SJCRH30 (cell line): ENCODE measurements around the gene POU3F2. TPM values are rescaled to one million over a fixed set of nuclear protein-coding genes. Genes with fewer than 3 reads are reported as not detected.

ENCODE experiments used
- DNase-seq, 2 experiments: peaks; one replicate each; pipeline ENCODE4 v3.0.0-alpha.2; 2015 to 2020
- H3K27ac ChIP-seq: fragments of 250-450 bp; sonication (Bioruptor Pico); 2 replicates; pipeline ENCODE4 v1.5.1; 2020; ENCODE audit warnings: mild to moderate bottlenecking, moderate library complexity
- H3K27me3 ChIP-seq: fragments of 250-450 bp; sonication (Bioruptor Pico); 2 replicates; pipeline ENCODE4 v1.5.1; 2020; ENCODE audit warnings: mild to moderate bottlenecking, moderate library complexity
- H3K36me3 ChIP-seq: fragments of 250-450 bp; sonication (Bioruptor Pico); 2 replicates; pipeline ENCODE4 v1.5.1; 2020; ENCODE audit warnings: mild to moderate bottlenecking, moderate library complexity
- H3K4me1 ChIP-seq: fragments of 250-450 bp; sonication (Bioruptor Pico); 2 replicates; pipeline ENCODE4 v1.5.1; 2020; ENCODE audit warnings: mild to moderate bottlenecking, moderate library complexity
- H3K4me3 ChIP-seq: fragments of 250-450 bp; sonication (Bioruptor Pico); 2 replicates; pipeline ENCODE4 v1.5.1; 2020; ENCODE audit warnings: mild to moderate bottlenecking, moderate library complexity
- H3K9me3 ChIP-seq: fragments of 250-450 bp; sonication (Bioruptor Pico); replicated peaks from 2 replicates; pipeline ENCODE4 v1.5.1; 2020; ENCODE audit warnings: mild to moderate bottlenecking, moderate library complexity
- total RNA-seq: library from RNA; depleted of rRNA; stranded (reverse); fragments of >200 nt; shearing (Covaris generic); gene quantifications from 2 replicates; pipeline ENCODE4 v1.2.3, GENCODE V29; 2014; rRNA removed

The POU3F2 gene
- 0.25 and 0.26 TPM in 2 replicates for total RNA-seq

DNA sequence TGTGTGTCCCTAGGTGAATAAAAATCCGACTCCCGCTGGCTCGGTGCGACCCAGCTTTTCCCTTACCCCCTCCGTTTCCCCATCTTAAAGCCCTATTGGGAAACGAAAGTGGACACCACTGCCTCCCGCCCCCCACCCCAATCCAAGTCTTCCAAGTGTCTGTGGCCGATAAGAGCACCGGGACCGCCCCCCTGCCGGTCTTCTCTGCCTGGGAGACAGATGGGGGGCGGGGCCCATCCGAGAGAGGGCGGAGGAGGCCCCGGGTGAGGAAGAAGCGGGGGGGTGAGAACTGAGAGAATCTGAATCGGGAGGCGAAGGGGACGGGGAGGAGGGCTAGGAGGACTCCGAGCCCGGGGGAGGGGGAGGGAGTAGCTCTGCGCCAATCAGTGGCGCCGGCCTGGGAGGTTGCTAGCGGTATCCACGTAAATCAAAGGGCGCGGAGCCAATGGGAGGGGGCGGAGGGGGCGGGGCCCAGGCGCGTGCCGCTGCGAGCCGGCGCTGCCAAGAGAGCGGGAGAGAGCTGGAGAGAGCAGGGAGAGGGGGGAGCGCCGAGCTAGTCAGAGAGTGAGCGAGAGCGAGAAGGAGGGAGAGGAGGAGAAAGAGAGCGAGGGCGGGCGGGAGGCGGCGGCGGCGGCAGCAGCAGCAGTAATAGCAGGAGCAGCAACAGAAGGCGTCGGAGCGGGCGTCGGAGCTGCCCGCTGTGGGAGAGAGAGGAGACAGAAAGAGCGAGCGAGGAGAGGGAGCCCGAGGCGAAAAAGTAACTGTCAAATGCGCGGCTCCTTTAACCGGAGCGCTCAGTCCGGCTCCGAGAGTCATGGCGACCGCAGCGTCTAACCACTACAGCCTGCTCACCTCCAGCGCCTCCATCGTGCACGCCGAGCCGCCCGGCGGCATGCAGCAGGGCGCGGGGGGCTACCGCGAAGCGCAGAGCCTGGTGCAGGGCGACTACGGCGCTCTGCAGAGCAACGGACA is at the start of gene POU3F2:
Gene POU3F2 (plus strand): TSS at position 515 of the 972 bp plus-strand sequence. CDS start 300 bp downstream, at position 815.
- peak within 1 kb of the TSS; percentile 61 for H3K4me3 ChIP-seq
- peaks cover 8% of the 10 kb centered on the region; the same call in 1 of the 2 replicates for H3K4me1 ChIP-seq
- DNase-seq: peak; percentile 94 to 95
- H3K27ac ChIP-seq: no peak within 1 kb of the TSS
- peaks cover 19% of the 10 kb centered on the region for H3K27me3 ChIP-seq
- no peaks in the 10 kb centered on the region for H3K36me3 ChIP-seq
- H3K9me3 ChIP-seq: no peaks in the 10 kb centered on the region

- no peaks in the 10 kb centered on the region for H3K36me3 ChIP-seq
- peak overlapping the region; percentile 31 for H3K27ac ChIP-seq
- peaks cover 4% of the 10 kb centered on the region; the same call in 1 of the 2 replicates for H3K4me1 ChIP-seq
- DNase-seq: peak; percentile 73 to 90
- no peaks in the 10 kb centered on the region for H3K9me3 ChIP-seq
- no peaks in the 10 kb centered on the region for H3K27me3 ChIP-seq
- H3K4me3 ChIP-seq: peak overlapping the region; percentile 39
These were observed 46.9 kb upstream of the POU3F2 start for GRCh38 chr6:98787435-98787834.

- Histone ChIP-seq H3K4me1 (peaks cover 4% of the 10 kb centered on the region; the same call in 1 of the 2 replicates), H3K36me3 (no peaks in the 10 kb centered on the region), H3K9me3 (no peaks in the 10 kb centered on the region), H3K27me3 (no peaks in the 10 kb centered on the region), H3K27ac (peak overlapping the region; percentile 31), H3K4me3 (peak overlapping the region; percentile 39)
- peak; percentile 45 to 67 for DNase-seq
These were observed 46.4 kb upstream of the POU3F2 start for GRCh38 chr6:98787961-98788360.

DNA sequence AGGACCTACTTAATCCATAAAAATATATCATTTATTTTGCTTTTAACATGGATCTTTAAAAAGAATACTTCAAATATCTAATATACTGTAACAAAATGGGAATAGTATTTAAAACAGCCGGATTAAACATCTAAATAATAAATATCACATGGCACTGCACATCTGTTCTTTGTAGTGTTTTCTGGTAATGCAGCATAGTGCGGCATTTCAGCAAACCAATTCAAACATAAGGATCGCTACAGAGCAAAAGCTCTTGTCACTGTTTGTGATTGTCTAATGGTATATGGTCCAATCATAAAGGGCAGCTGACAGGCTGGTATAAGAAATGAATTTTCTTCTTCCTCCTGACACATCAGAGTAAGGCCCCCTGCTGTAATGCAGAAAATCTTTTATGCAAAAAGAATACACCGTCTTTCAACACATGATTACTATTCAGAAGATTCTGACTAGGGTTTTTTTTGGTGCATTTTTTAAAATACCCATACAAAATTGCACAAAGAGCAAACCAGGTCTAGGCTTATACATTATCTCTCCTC is 40.0 kb upstream of the POU3F2 start:
- no peaks in the 10 kb centered on the region for H3K27me3 ChIP-seq

DNA sequence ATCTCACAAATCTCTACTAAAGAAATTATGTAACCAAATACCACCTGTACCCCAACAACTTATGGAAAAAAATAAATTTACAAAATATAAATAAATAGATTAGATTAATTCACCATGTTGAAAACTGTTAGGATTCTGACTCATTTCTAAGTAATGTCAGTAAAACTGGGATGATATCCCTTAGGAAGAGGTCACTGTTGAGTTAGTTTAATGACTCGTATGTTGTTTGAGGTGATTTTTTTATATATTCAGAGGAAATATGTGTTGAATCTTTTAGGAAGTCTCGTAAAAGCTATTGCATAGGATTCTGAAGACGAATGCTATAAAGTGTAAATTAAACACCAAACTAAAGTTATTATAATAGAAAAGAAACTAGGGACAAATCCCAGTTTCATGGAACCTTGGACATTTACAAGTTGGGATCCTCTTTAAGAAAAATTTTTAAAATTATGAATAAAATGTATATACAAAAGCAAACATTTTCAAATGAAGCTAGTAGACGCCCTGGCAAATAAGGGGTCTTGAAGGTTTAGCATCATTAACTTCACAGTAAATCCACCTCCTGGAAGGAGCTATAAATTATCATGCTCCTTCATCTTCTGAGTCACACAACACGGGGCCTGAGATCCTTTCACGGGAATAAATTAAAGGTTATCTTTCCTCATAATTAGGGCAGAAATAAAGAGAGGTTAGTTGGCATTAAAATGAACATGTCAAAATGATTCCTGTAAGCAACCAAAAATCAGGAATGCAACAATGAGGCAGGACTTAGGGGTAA is 37.0 kb upstream of the POU3F2 start:
- Histone ChIP-seq H3K27me3 (no peaks in the 10 kb centered on the region), H3K9me3 (no peaks in the 10 kb centered on the region), H3K4me1 (no peaks in the 10 kb centered on the region), H3K27ac (no peak overlapping the region), H3K4me3 (no peak overlapping the region), H3K36me3 (no peaks in the 10 kb centered on the region)
- DNase-seq: no peak

More for the DNA sequence above, 40.0 kb upstream of the POU3F2 start:
- Histone ChIP-seq H3K9me3 (no peaks in the 10 kb centered on the region), H3K36me3 (no peaks in the 10 kb centered on the region), H3K4me1 (no peaks in the 10 kb centered on the region), H3K4me3 (no peak overlapping the region), H3K27ac (no peak overlapping the region)
- DNase-seq: no peak

DNA sequence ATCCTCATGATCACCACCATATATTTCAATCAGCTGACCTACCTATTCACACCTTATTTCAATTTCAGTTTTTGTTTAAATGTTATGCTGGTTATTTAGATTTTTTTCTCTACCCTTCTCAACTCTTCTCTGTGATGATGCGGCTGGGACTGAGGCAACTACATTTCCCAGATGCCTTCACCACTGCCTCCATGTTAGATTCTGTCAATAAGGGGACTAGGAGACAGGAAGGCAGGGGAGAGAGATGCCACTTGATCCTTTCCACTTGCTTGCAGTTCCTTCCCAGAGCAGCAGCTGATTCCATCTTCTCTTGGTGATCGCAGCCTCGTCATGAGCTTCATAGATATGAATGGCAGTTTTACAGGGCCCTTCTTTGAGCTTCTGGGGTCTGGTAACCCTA is 33.5 kb upstream of the POU3F2 start:
- Histone ChIP-seq H3K27ac (no peak overlapping the region), H3K36me3 (no peaks in the 10 kb centered on the region), H3K4me1 (no peaks in the 10 kb centered on the region), H3K4me3 (no peak overlapping the region), H3K9me3 (no peaks in the 10 kb centered on the region), H3K27me3 (no peaks in the 10 kb centered on the region)
- DNase-seq: no peak

DNA sequence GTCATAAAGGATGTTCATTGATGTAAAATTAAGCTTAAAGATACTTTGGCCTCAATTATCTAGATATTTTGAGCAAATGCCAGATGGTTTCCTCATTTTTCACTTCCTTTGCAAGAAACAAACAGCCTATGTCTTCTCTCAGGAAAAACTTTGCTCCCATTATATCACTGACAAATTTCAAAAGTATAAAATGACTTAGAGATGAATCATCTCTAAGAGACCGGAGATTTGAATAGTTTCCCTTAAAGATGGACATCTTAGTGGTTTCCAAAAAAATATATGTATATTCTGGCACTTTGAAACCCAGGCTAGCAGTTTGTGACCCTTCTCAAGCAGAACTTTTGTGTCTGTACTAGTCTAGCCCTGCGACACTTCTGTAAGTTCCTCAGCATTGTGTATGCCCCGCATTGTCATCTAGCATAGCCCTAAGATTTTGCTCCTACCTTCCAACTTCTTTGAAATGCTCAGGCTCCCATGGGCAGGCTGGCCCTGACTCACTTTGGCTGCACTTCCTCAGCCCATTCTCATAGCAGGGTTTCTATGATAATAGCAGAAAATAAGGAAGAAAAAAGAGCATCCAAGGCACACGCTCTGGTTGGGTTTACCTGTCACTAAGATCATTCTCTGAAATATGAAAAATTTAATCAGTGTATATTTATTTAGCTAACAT is 25.7 kb upstream of the POU3F2 start:
- Histone ChIP-seq H3K27me3 (no peaks in the 10 kb centered on the region), H3K4me1 (no peaks in the 10 kb centered on the region), H3K27ac (no peak overlapping the region), H3K36me3 (no peaks in the 10 kb centered on the region), H3K4me3 (no peak overlapping the region), H3K9me3 (no peaks in the 10 kb centered on the region)
- DNase-seq: no peak

GRCh38 chr6:98812220-98812619 is 22.2 kb upstream of the POU3F2 start:
- Histone ChIP-seq H3K27ac (no peak overlapping the region), H3K4me1 (no peaks in the 10 kb centered on the region), H3K9me3 (no peaks in the 10 kb centered on the region), H3K4me3 (no peak overlapping the region), H3K27me3 (no peaks in the 10 kb centered on the region), H3K36me3 (no peaks in the 10 kb centered on the region)
- DNase-seq: no peak

GRCh38 chr6:98816799-98817198 is 17.6 kb upstream of the POU3F2 start:
- no peak for DNase-seq

GRCh38 chr6:98821756-98822405 is 12.5 kb upstream of the POU3F2 start:
- H3K36me3 ChIP-seq: no peaks in the 10 kb centered on the region
- no peak overlapping the region for H3K27ac ChIP-seq
- no peak overlapping the region for H3K4me3 ChIP-seq
- H3K9me3 ChIP-seq: no peaks in the 10 kb centered on the region
- no peak for DNase-seq
- no peaks in the 10 kb centered on the region for H3K27me3 ChIP-seq
- no peaks in the 10 kb centered on the region for H3K4me1 ChIP-seq

More at GRCh38 chr6:98816799-98817198, 17.6 kb upstream of the POU3F2 start:
- H3K4me1 ChIP-seq: no peaks in the 10 kb centered on the region
- H3K9me3 ChIP-seq: no peaks in the 10 kb centered on the region
- H3K4me3 ChIP-seq: no peak overlapping the region
- H3K27ac ChIP-seq: no peak overlapping the region
- H3K36me3 ChIP-seq: no peaks in the 10 kb centered on the region
- H3K27me3 ChIP-seq: no peaks in the 10 kb centered on the region

GRCh38 chr6:98823428-98824161 is 10.8 kb upstream of the POU3F2 start:
- Histone ChIP-seq H3K27me3 (no peaks in the 10 kb centered on the region), H3K4me1 (no peaks in the 10 kb centered on the region), H3K36me3 (no peaks in the 10 kb centered on the region), H3K9me3 (no peaks in the 10 kb centered on the region), H3K27ac (no peak overlapping the region), H3K4me3 (no peak overlapping the region)
- DNase-seq: no peak

DNA sequence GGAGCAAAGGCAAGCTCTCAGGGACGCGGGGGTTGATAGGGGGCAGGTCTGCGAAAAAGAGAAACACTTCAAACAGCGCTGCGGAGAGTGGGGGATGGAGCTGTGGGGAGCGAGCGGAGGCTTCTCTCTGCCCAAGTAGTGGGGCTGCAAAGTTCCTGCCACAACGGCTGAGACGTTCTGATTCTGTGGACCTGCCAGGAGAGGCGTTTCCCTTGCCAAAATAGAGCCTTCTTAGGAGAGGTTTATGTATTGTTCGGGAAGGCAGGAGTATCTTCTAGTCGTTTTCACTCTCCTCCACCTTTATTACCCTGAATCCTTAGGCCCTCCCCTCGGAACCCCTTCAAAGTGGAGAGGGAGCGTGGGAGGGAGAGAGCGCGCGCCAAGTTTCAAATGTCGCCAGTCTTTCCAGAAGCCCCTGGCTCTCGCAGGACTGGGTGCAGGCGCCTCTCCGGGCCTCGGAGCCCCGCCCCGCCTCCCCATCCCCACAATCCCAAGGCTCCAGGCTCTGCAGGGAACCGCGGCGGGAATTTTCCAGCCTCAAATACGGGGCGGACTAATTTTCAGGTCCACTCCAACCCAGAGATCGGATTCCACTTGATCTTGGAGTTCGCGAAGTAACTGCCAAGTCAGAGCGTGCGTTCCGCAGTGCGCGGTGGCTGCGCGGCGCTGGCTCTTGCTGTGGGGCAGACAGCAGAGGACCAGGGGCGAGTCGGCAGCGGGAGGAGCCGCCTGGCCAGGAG is 10.0 kb upstream of the POU3F2 start:
- no peak for DNase-seq
- H3K4me1 ChIP-seq: no peaks in the 10 kb centered on the region

More for the DNA sequence above, 10.0 kb upstream of the POU3F2 start:
- H3K36me3 ChIP-seq: no peaks in the 10 kb centered on the region
- no peaks in the 10 kb centered on the region for H3K9me3 ChIP-seq
- H3K27ac ChIP-seq: no peak overlapping the region
- no peaks in the 10 kb centered on the region; the same call in 1 of the 2 replicates for H3K27me3 ChIP-seq
- H3K4me3 ChIP-seq: no peak overlapping the region
